Psoas muscle (tissue), 8 donors: ENCODE data around the gene PIGV. TPM values are rescaled to one million over a fixed set of nuclear protein-coding genes. Genes with fewer than 3 reads are reported as not detected.

ENCODE experiments used
- ATAC-seq, 4 donors: fragments of 200-7000 bp; cut with Tn5 transposase; one replicate each; pipeline ENCODE4 v1.9.1; 2020; ENCODE audit warnings: moderate library complexity in 3 of 4, mild to moderate bottlenecking in 2 of 4
- DNase-seq, 2 donors: peaks; one replicate each; pipeline ENCODE4 v3.0.0-alpha.2; 2020
- H3K27ac ChIP-seq: fragments of 200-600 bp; one replicate; pipeline ENCODE4 v1.8.0; 2022
- H3K27me3 ChIP-seq, 3 donors: fragments of 200-600 bp in 1 of 3; one replicate each; pipeline versions ENCODE4 v1.6.1 to v1.8.0; 2013 to 2022; ENCODE audit warnings: low read length in 2 of 3, mild to moderate bottlenecking in 2 of 3, moderate library complexity in 1 of 3; ENCODE audit not compliant: insufficient read depth in 3 of 3
- H3K36me3 ChIP-seq, 2 donors: fragments of 200-600 bp in 1 of 2; one replicate each; pipeline versions ENCODE4 v1.6.1 to v1.8.0; 2013 to 2022; ENCODE audit warnings: low read depth in 1 of 2, mild to moderate bottlenecking in 1 of 2, moderate library complexity in 1 of 2; ENCODE audit not compliant: insufficient read depth in 1 of 2
- H3K4me1 ChIP-seq: fragments of 200-600 bp; one replicate; pipeline ENCODE4 v1.8.0; 2022
- H3K4me3 ChIP-seq: fragments of 200-600 bp; one replicate; pipeline ENCODE4 v1.8.0; 2022; ENCODE audit warnings: mild to moderate bottlenecking
- H3K9me3 ChIP-seq: fragments of 200-600 bp; one replicate; pipeline ENCODE4 v1.8.0; 2022
- whole genome bisulfite sequencing, 3 donors: extraction: QIAGEN DNeasy Blood & Tissue Kit; methylation state at CpG; one replicate each; pipeline versions ENCODE4 v1.1.6 to v1.1.7; 2013; 5-methylcytosine and 5-hydroxymethylcytosine counted together
- intact Hi-C, 2 donors: fragments of 100-400 bp; cut with DNase I; formaldehyde crosslinking; loops; one replicate each; pipeline versions ENCODE4 v1.11.0 to v1.14.2; 2022
- polyA plus RNA-seq, 3 donors: library from polyadenylated mRNA; stranded (reverse); fragments of 200-250 nt; gene quantifications; one replicate each; pipeline ENCODE4 v1.2.3, GENCODE V29; 2013
- total RNA-seq, 4 donors: library from RNA; stranded (reverse); fragmentation: NEBNext Ultra II Directional in 2 of 4; extraction: Animal tissue kit (Norgen Biotek cat#: 25700) in 2 of 4; gene quantifications; one replicate each; pipeline versions ENCODE4 v1.2.1 to v1.2.4, GENCODE V29; 2021 to 2023
- TF ChIP-seq, protein P1 (sequence below): fragments of 200-600 bp; IDR thresholded peaks from one replicate; pipeline ENCODE4 v1.8.0; 2022; ENCODE audit warnings: antibody characterized with exemption
- donor health status: healthy with polysubstance abuse.
- donor health status: DM: no; HTN: no; CAD: no; lungs with moderate emphysema.
- donor health status: Bipolar disorder and iron deficiency.
- donor health status: healthy.
- donor health status: DM: yes; HTN: yes; CAD: no.
- donor health status: DM: no; HTN: no; CAD: no.
- donor health status: DM: no; HTN: no; CAD: no.
- donor health status: DM: yes; HTN: yes; CAD: no.

The PIGV gene
- total and polyA plus RNA-seq, 7 donors = 2.5 to 7.4 (median 5.1) TPM

DNA sequence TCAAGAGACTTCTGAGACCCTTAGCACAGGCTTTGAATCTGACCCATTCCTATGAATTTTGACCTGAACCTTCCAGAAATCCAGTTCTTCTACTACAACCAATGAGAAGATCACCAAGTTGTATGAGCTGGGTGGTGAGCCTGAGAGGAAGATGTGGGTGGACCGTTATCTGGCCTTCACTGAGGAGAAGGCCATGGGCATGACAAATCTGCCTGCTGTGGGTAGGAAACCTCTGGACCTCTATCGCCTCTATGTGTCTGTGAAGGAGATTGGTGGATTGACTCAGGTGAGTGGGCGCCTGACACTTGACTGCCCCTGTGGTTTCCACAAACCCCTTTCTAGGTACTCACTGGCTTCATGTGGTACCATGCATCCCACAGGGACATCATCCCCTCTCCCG, 20.0 kb upstream of the PIGV start:
- Histone ChIP-seq H3K36me3 (peaks cover 20 to 94% of the 10 kb centered on the region in 2 donors), H3K4me3 (no peak overlapping the region), H3K4me1 (peaks cover 45% of the 10 kb centered on the region), H3K9me3 (no peaks in the 10 kb centered on the region), H3K27me3 (no peaks in the 10 kb centered on the region), H3K27ac (peak overlapping the region; percentile 47)
- 85 to 86% (median 86%) methylated on average over 4 of the region's 4 CpGs for WGBS, 3 donors
- intact Hi-C loops = loop anchor here in 1 of 2 donors (10.0 kb wide), 1 partner anchor 63 kb away; no protein-coding TSS in a partner anchor
- ATAC-seq = no peak
- DNase-seq = no peak
- TF ChIP-seq, protein P1, sequence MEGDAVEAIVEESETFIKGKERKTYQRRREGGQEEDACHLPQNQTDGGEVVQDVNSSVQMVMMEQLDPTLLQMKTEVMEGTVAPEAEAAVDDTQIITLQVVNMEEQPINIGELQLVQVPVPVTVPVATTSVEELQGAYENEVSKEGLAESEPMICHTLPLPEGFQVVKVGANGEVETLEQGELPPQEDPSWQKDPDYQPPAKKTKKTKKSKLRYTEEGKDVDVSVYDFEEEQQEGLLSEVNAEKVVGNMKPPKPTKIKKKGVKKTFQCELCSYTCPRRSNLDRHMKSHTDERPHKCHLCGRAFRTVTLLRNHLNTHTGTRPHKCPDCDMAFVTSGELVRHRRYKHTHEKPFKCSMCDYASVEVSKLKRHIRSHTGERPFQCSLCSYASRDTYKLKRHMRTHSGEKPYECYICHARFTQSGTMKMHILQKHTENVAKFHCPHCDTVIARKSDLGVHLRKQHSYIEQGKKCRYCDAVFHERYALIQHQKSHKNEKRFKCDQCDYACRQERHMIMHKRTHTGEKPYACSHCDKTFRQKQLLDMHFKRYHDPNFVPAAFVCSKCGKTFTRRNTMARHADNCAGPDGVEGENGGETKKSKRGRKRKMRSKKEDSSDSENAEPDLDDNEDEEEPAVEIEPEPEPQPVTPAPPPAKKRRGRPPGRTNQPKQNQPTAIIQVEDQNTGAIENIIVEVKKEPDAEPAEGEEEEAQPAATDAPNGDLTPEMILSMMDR = no peak

DNA sequence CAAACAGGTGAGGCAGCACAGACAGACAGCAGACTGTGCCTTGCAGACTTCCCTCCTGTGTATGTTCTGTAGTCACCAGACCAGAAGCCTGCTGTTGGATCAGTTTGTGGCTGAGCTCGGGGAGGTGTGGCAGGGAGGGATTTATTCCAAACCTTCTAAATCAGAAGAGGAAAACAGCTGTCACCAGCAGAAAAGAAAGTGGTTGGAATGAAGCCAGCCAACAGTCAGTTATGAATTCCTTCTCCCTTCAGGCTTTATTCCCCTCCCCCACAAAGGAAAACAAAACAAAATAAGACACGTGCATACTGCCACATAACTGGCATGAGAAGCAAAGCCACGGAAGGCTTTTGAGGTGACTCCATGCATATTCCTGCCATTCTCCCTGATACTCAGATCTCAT, 19.0 kb upstream of the PIGV start:
- WGBS, 3 donors = 1 to 7% (median 4%) methylated on average over 3 of the region's 3 CpGs

DNA sequence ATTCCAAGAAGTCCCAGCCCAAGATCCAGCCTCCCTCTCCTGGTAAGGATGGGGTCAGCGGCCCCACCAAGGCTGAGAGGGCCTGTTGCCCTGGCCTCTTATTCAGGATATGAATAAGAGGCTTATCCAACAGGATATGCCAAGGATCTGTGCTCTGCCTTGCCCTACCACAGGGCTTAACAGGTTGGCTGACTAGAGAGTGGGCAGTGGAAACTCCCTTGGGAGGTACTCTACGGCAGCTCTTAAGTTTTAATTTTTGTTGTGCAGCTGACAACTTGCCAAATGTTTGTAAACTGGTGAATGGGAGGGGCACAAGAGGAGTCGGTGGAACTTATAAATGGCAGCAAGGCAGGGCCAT, 16.5 kb upstream of the PIGV start:
- WGBS, 3 donors = 34 to 40% (median 37%) methylated on average over 3 of the region's 3 CpGs
- Histone ChIP-seq H3K27me3 (no peaks in the 10 kb centered on the region), H3K9me3 (no peaks in the 10 kb centered on the region), H3K4me3 (no peak overlapping the region), H3K27ac (peak overlapping the region; percentile 57), H3K36me3 (peaks cover 25 to 97% of the 10 kb centered on the region in 2 donors), H3K4me1 (peaks cover 45% of the 10 kb centered on the region)
- intact Hi-C loops = no loop called here
- TF ChIP-seq, protein P1 = no peak
- peak; percentile 2 to 26 (median 16) for ATAC-seq
- no peak for DNase-seq

More for the DNA sequence above, 19.0 kb upstream of the PIGV start:
- peaks cover 19 to 94% of the 10 kb centered on the region in 2 donors for H3K36me3 ChIP-seq
- no peak overlapping the region for H3K4me3 ChIP-seq
- no peaks in the 10 kb centered on the region for H3K27me3 ChIP-seq
- DNase-seq (peak in 1 of 2 donors; percentile 57), ATAC-seq (peak; percentile 42 to 58 (median 50))
- intact Hi-C loops = loop anchor here in 1 of 2 donors (10.0 kb wide), 1 partner anchor 64 kb away; no protein-coding TSS in a partner anchor
- TF ChIP-seq, protein P1 = no peak
- H3K27ac ChIP-seq = peak overlapping the region; percentile 47
- peaks cover 45% of the 10 kb centered on the region for H3K4me1 ChIP-seq
- no peaks in the 10 kb centered on the region for H3K9me3 ChIP-seq

GRCh38 chr1:26771643-26772321, 16.0 kb upstream of the PIGV start:
- TF ChIP-seq, protein P1 = no peak
- ATAC-seq (peak; percentile 67 to 81 (median 76)), DNase-seq (peak in 1 of 2 donors; percentile 62)
- no peak overlapping the region for H3K4me3 ChIP-seq
- H3K27me3 ChIP-seq = no peaks in the 10 kb centered on the region
- no peaks in the 10 kb centered on the region for H3K9me3 ChIP-seq
- intact Hi-C loops = no loop called here
- WGBS, 3 donors = 70 to 89% (median 71%) methylated on average over 2 of the region's 2 CpGs
- H3K27ac ChIP-seq = peak overlapping the region; percentile 57
- H3K36me3 ChIP-seq = peaks cover 21 to 97% of the 10 kb centered on the region in 2 donors
- H3K4me1 ChIP-seq = peaks cover 41% of the 10 kb centered on the region
